K562 (cell line): Measurements from ENCODE around the gene TMEM222. TPM values are rescaled to one million over a fixed set of nuclear protein-coding genes. Genes with fewer than 3 reads are reported as not detected.

Source experiments
- CUX1 ChIP-seq: fragments of 200-800 bp; sonication (Bioruptor generic); IDR thresholded peaks from 2 replicates; pipeline ENCODE4 v1.6.1; 2016; ENCODE audit warnings: missing genetic modification characterization, missing compliant biosample characterization
- ESRRA ChIP-seq: fragments of 450-650 bp; IDR thresholded peaks from 2 replicates; pipeline ENCODE4 v1.6.1; 2014; ENCODE audit warnings: low read depth, mild to moderate bottlenecking, moderate library complexity, borderline replicate concordance
- FOXJ2 ChIP-seq: fragments of 200-800 bp; sonication (Bioruptor generic); IDR thresholded peaks from 2 replicates; pipeline ENCODE4 v1.6.1; 2016; ENCODE audit warnings: missing genetic modification characterization, missing compliant biosample characterization
- GABPB2 ChIP-seq: fragments of 250-450 bp; sonication (Bioruptor Pico); conservative IDR thresholded peaks from 2 replicates; pipeline ENCODE4 v1.5.1; 2021; ENCODE audit warnings: mild to moderate bottlenecking
- MAZ ChIP-seq, 2 experiments: fragments of 450-650 bp in 1 of 2; sonication (generic) in 1 of 2; formaldehyde crosslinking; IDR thresholded peaks in 1 of 2; conservative IDR thresholded peaks in 1 of 2; 2 replicates each; pipeline versions ENCODE4 v1.4.0 to v1.5.0; 2020; ENCODE audit warnings: mild to moderate bottlenecking in 1 of 2, missing genetic modification reagents in 1 of 2
- NFIX ChIP-seq: fragments of 250-450 bp; sonication (Bioruptor Pico); IDR thresholded peaks from 2 replicates; pipeline ENCODE4 v1.4.0; 2020; ENCODE audit warnings: low read depth, mild to moderate bottlenecking, moderate library complexity
- POLR2B ChIP-seq: fragments of 450-650 bp; IDR thresholded peaks from 2 replicates; pipeline ENCODE4 v1.6.1; 2018; ENCODE audit warnings: low read depth; ENCODE audit not compliant: partially characterized antibody
- POLR3A ChIP-seq: IDR thresholded peaks from 2 replicates; pipeline ENCODE4 v1.6.1; 2011; ENCODE audit warnings: borderline replicate concordance, mild to moderate bottlenecking, moderate library complexity; ENCODE audit not compliant: insufficient read length, insufficient read depth; ENCODE audit errors: extremely low read depth
- SMAD2 ChIP-seq: fragments of 150-350 bp; IDR thresholded peaks from 2 replicates; pipeline ENCODE4 v1.6.1; 2014; ENCODE audit warnings: low read depth, mild to moderate bottlenecking, low read length
- TSC22D4 ChIP-seq: fragments of 450-650 bp; IDR thresholded peaks from 2 replicates; pipeline ENCODE4 v1.6.1; 2016; ENCODE audit warnings: missing genetic modification characterization, missing biosample characterization, control low read depth
- ZBTB11 ChIP-seq, 3 experiments: fragments of 200-800 bp in 1 of 3; fragments of 250-450 bp in 1 of 3; fragments of 450-650 bp in 1 of 3; sonication (Bioruptor Pico) in 1 of 3; sonication (Bioruptor generic) in 1 of 3; formaldehyde crosslinking in 1 of 3; IDR thresholded peaks; 2 replicates each; pipeline versions ENCODE4 v1.6.1 to v1.8.0; 2016 to 2022; ENCODE audit warnings: mild to moderate bottlenecking in 2 of 3, missing genetic modification characterization in 2 of 3, missing compliant biosample characterization in 1 of 3, moderate library complexity in 1 of 3
- ZHX1 ChIP-seq: fragments of 150-350 bp; conservative IDR thresholded peaks from 2 replicates; pipeline ENCODE4 v1.6.1; 2014; ENCODE audit warnings: low read length
- ZNF699 ChIP-seq: fragments of 250-450 bp; sonication (Bioruptor Pico); IDR thresholded peaks from 2 replicates; pipeline ENCODE4 v1.8.0; 2021; ENCODE audit warnings: mild to moderate bottlenecking, moderate library complexity; ENCODE audit not compliant: insufficient replicate concordance
- polyA plus RNA-seq, 8 experiments: library from polyadenylated mRNA; depleted of rRNA in 4 of 8; stranded (reverse) in 5 of 8; unstranded in 3 of 8; fragments of >200 nt; fragmentation: Nextera tagmentation in 2 of 8; fragmentation: Illumina TruSeq in 1 of 8; extraction: Ambion mirVana in 2 of 8; extraction: Trizol in 1 of 8; gene quantifications; 2 replicates each; pipeline versions ENCODE4 v1.2.1 to v1.2.3, GENCODE V29; 2011 to 2014; ENCODE audit warnings: inconsistent platforms in 1 of 8, missing spikeins in 1 of 8
- total RNA-seq, 7 experiments: library from RNA; depleted of rRNA in 6 of 7; stranded (reverse); fragments of >200 nt in 6 of 7; fragmentation: Illumina TruSeq in 2 of 7; extraction: Trizol in 2 of 7; gene quantifications; 2 replicates each; pipeline versions ENCODE4 v1.2.1 to v1.2.3, GENCODE V29; 2011 to 2021; ENCODE audit warnings: low replicate concordance in 1 of 7

The TMEM222 gene
- total and polyA plus RNA-seq, 9 of the 15 experiments (the other 6 are each of a cell fraction or from before 2014, with no cell fraction given), result 6.9 to 48.0 (median 32.8) TPM

GRCh38 chr1:27342778-27343638 is 21.0 kb downstream of the TMEM222 start (continued):
- no peak for TF ChIP-seq POLR2B
- TF ChIP-seq ZHX1, result no peak
- no peak for TF ChIP-seq ZNF699 (CRISPR knock-in tag)
- TF ChIP-seq CUX1, result no peak; the same call in 1 of the 2 replicates
- no peak for TF ChIP-seq FOXJ2
- TF ChIP-seq ESRRA, result no peak
- no peak for TF ChIP-seq SMAD2
- TF ChIP-seq POLR3A, result no peak
- TF ChIP-seq TSC22D4 (tag), result no peak
- TF ChIP-seq MAZ (CRISPR knock-in tag; conservative IDR thresholded peaks at IDR 0.05 in 1 of 2, IDR thresholded peaks at IDR 0.05 in 1 of 2), result peak in 1 of 2 experiments; percentile 29; a peak in 1 of 4 replicates
- 0 out of 6 replicates have a peak, but pooled peaks of 1 of the 3 experiments have one; percentile 29 for TF ChIP-seq ZBTB11 (CRISPR knock-in tag; IDR thresholded peaks at IDR 0.05)
- no peak for TF ChIP-seq NFIX (CRISPR knock-in tag)
- TF ChIP-seq GABPB2, result no peak
